Measurements from ENCODE around the gene CLTB. TPM values are rescaled to one million over a fixed set of nuclear protein-coding genes. Genes with fewer than 3 reads are reported as not detected.

CLTB gene
- total RNA-seq, 4 donors from 2014 or later = 347 to 732 (median 444) TPM

DNA sequence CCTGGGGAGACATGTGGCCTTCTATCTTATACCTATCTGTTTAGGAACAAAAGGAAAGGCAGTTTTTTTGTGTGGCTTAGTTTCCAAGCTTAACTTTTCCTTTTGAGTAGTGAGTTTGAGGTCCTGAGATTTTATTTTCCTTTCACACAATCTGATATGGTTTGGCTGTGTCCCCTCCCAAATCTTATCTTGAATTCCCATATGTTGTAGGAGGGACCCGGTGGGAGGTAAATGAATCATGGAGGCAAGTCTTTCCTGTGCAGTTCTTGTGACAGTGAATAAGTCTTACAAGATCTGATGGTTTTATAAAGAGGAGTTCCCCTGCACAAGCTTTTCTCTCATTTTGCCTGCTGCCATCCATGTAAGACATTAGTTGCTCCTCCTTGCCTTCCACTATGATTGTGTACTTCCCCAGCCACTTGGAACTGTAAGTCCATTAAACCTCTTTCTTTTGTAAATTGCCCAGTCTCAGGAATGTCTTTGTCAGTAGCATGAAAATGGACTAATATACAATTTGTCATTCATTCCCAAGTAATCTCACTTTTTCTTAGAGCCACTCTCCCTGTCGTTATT, 4.7 kb upstream of the CLTB start:
- no peak for TF ChIP-seq POLR2A (IDR thresholded peaks at IDR 0.05)
- TF ChIP-seq, protein P1, sequence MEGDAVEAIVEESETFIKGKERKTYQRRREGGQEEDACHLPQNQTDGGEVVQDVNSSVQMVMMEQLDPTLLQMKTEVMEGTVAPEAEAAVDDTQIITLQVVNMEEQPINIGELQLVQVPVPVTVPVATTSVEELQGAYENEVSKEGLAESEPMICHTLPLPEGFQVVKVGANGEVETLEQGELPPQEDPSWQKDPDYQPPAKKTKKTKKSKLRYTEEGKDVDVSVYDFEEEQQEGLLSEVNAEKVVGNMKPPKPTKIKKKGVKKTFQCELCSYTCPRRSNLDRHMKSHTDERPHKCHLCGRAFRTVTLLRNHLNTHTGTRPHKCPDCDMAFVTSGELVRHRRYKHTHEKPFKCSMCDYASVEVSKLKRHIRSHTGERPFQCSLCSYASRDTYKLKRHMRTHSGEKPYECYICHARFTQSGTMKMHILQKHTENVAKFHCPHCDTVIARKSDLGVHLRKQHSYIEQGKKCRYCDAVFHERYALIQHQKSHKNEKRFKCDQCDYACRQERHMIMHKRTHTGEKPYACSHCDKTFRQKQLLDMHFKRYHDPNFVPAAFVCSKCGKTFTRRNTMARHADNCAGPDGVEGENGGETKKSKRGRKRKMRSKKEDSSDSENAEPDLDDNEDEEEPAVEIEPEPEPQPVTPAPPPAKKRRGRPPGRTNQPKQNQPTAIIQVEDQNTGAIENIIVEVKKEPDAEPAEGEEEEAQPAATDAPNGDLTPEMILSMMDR (IDR thresholded peaks at IDR 0.05) = no peak
- intact Hi-C loops (cut with DNase I) = no loop called here
- H3K4me3 ChIP-seq = no peak overlapping the region
- H3K9me3 ChIP-seq = no peaks in the 10 kb centered on the region
- WGBS, 2 donors = 60 to 68% methylated on average over 2 of the region's 2 CpGs
- H3K27me3 ChIP-seq = peaks cover 0 to 7% (median 0%) of the 10 kb centered on the region in 4 donors
- no peaks in the 10 kb centered on the region for H3K36me3 ChIP-seq
- H3K27ac ChIP-seq = no peak overlapping the region
- DNase-seq = no peak
- H3K4me1 ChIP-seq = peaks cover 6 to 18% (median 7%) of the 10 kb centered on the region in 3 donors

DNA sequence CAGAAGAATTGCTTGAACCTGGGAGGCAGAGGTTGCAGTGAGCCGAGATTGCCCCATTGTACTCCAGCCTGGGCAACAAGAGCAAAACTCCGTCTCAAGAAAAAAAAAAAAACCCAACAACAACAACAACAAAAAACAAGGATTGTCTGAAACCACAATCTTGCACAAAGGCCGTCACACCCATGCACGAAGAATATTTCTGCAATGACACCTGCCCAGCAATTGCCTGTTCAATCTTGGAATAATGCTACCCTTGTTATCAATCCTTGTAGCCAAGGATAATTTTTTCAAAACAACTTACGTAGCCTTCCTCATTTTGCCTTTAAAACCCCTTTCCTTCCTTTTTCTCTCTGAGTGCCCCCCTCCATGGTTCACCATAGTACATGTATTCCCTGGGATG, 3.7 kb upstream of the CLTB start:
- H3K36me3 ChIP-seq = no peaks in the 10 kb centered on the region
- 83 to 91% methylated on average over 5 of the region's 5 CpGs for WGBS, 2 donors
- peaks cover 7 to 25% (median 11%) of the 10 kb centered on the region in 3 donors for H3K4me1 ChIP-seq
- intact Hi-C loops (cut with DNase I) = no loop called here
- H3K27ac ChIP-seq = no peak overlapping the region
- H3K27me3 ChIP-seq = peaks cover 0 to 7% (median 0%) of the 10 kb centered on the region in 4 donors
- no peak for TF ChIP-seq POLR2A (IDR thresholded peaks at IDR 0.05)
- TF ChIP-seq, protein P1 (IDR thresholded peaks at IDR 0.05) = no peak
- no peak for DNase-seq
- H3K9me3 ChIP-seq = no peaks in the 10 kb centered on the region
- no peak overlapping the region for H3K4me3 ChIP-seq

DNA sequence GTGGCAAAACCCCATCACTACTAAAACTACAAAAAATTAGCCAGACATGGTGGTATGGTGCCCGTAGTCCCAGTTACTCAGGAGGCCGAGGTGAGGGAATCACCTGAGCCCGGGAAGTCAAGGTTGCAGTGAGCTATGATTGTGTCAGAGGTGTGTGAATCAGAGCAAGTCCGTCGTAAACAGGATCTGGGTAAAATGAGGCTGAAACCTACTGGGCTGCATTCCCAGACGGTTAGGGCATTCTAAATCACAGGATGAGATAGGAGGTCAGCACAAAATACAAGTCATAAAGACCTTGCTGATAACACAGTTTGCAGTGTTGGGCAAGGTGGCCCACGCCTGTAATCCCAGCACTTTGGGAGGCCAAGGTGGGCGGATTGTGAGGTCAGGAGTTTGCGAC, 1.9 kb upstream of the CLTB start:
- peaks cover 22 to 43% (median 28%) of the 10 kb centered on the region in 3 donors for H3K4me1 ChIP-seq
- intact Hi-C loops (cut with DNase I) = loop anchor here (10.0 kb wide), 1 partner anchor 117 kb away; the partner anchor contains the start of gene RNF44
- 68 to 73% methylated on average over 9 of the region's 9 CpGs for WGBS, 2 donors
- TF ChIP-seq, protein P1 (IDR thresholded peaks at IDR 0.05) = no peak
- TF ChIP-seq POLR2A (IDR thresholded peaks at IDR 0.05) = no peak
- DNase-seq = no peak
- H3K36me3 ChIP-seq = no peaks in the 10 kb centered on the region
- H3K27me3 ChIP-seq = peaks cover 0 to 7% (median 0%) of the 10 kb centered on the region in 4 donors
- no peaks in the 10 kb centered on the region for H3K9me3 ChIP-seq
- no peak overlapping the region for H3K27ac ChIP-seq
- no peak overlapping the region for H3K4me3 ChIP-seq

DNA sequence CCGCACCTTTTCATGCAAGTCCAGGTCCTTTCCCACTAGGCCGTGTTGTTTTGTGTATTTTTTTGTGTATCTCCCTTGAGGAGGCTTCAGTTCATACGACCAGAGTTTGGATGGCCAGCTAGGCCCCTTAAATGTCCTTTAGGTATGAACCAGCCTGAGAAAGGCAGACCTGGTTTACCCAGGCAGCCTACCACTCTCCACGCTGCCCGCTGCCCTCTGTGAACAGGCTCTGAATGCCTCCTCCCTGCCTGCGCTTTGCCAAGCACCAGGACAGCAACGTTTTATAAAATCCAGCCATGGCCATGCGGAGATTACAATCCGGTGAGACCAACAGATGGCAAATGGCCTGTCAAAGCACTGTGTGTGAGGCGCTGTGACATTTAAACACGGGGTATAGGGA, 626 bp upstream of the CLTB start:
- Histone ChIP-seq H3K27ac (peak overlapping the region; percentile 80 to 99 (median 95)), H3K4me3 (peak overlapping the region; percentile 77 to 98 (median 90)), H3K36me3 (peaks cover 0 to 3% (median 0%) of the 10 kb centered on the region in 3 donors), H3K27me3 (peaks cover 0 to 7% (median 0%) of the 10 kb centered on the region in 4 donors), H3K4me1 (peaks cover 34 to 56% (median 40%) of the 10 kb centered on the region in 3 donors), H3K9me3 (no peaks in the 10 kb centered on the region)
- intact Hi-C loops (cut with DNase I) = loop anchor here (10.0 kb wide), 1 partner anchor 118 kb away; the partner anchor contains the start of gene RNF44
- TF ChIP-seq, protein P1 (IDR thresholded peaks at IDR 0.05) = no peak
- TF ChIP-seq POLR2A (IDR thresholded peaks at IDR 0.05) = no peak
- 66 to 74% methylated on average over 11 of the region's 11 CpGs for WGBS, 2 donors
- no peak for DNase-seq

DNA sequence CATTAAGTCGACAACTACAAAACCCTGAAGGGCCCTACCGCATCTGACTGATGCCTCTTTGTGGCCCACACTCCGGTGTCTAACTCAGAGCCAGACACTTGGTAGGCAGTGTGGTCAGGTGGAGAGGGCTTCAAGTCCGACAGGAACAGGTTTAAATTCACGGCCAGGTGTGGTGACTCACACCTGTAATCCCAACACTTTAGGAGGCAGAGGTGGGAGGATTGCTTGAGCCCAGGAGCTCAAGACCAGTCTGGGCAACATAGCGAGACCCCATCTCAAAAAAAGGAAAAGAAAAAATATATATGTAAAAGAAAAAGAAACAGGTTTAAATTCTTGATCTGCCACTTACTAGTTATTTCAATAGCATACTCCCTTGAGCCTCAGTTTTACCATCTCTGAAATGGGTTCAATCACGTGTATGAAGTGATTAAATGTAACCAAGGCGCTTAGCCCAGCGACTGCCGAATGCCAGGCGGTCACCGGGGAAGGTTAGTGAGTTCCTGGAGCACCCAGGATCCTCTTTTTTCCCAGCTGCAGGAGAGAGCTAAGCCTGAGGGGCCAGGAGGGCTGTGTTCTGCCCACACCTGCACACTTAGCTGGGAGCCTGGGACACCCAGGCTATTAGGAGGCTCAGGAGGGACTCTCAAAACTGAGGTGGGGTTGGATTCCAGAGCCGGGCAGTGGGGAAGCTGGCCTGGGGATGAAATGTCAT, 943 bp downstream of the CLTB start:
- WGBS, 2 donors = 28 to 38% methylated on average over 8 to 13 of the region's 13 CpGs
- Histone ChIP-seq H3K9me3 (no peaks in the 10 kb centered on the region), H3K4me3 (peak overlapping the region; percentile 77 to 98 (median 90)), H3K36me3 (peaks cover 0 to 3% (median 0%) of the 10 kb centered on the region in 3 donors), H3K4me1 (peaks cover 45 to 72% (median 51%) of the 10 kb centered on the region in 3 donors), H3K27me3 (no peaks in the 10 kb centered on the region), H3K27ac (peak overlapping the region; percentile 92 to 99 (median 96))
- peak in 1 of 4 donors; percentile 18 for TF ChIP-seq POLR2A (IDR thresholded peaks at IDR 0.05)
- TF ChIP-seq, protein P1 (IDR thresholded peaks at IDR 0.05) = no peak
- intact Hi-C loops (cut with DNase I) = loop anchor here (10.0 kb wide), 1 partner anchor 119 kb away; the partner anchor contains the start of gene RNF44
- DNase-seq = no peak

Data from esophagus squamous epithelium (tissue), 5 donors.